HG02571 (cell line): ENCODE measurements around the gene PCSK4.
"Not testable (repeated sequence)": the region's sequence is repeated elsewhere in the genome, so short reads cannot be mapped to it uniquely, and the experiment has no call there.

Source experiments
- ATAC-seq: cut with Tn5 transposase; IDR thresholded peaks from one replicate; pipeline ENCODE4 v1.9.1; 2021; ENCODE audit warnings: mild to moderate bottlenecking, moderate library complexity; ENCODE audit not compliant: unreplicated experiment

Gene PCSK4

GRCh38 chr19:1505991-1506881, 16.1 kb upstream of the PCSK4 start:
- ATAC-seq, result no peak

- ATAC-seq, result no peak
These were observed 14.9 kb upstream of the PCSK4 start for GRCh38 chr19:1505012-1505411.

DNA sequence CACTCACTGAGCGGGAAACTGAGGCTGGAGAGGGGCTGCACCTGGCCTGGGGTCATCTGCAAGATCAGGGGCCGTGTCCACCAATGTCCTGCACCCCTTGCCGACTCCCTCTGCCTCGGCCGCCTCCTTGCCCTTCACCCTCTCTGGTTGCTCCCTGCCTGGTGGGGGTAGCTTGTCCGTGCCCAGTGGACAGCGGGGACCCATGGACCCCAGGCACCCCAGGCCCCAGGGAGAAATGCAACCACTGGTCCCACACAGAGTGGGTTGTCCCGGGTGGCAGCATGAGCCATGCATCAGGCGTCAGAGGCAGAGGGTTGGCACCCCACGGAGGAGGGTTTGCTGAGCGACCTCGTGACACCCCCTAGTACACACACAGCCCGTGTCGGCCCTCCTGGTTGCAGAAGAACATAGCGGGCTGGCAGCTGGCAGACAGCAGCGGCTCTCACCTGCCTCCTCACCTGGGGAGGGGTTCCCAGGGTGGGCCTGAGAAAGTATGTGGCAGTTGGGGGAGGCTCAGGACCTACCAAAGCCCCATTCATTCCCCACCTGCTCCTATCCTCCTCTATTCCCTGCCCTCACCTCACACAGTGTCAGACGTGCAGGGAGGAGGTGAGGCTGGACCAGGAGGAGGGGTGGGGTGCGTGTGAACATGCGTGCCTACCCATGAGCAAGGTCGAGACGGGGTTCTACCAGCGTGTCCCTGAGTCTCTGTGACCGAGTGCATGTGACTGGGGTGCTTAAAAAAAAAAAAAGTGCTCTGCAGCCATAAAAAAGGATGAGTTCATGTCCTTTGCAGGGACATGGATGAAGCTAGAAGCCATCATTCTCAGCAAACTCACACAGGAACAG, 14.0 kb upstream of the PCSK4 start:
- no peak for ATAC-seq

DNA sequence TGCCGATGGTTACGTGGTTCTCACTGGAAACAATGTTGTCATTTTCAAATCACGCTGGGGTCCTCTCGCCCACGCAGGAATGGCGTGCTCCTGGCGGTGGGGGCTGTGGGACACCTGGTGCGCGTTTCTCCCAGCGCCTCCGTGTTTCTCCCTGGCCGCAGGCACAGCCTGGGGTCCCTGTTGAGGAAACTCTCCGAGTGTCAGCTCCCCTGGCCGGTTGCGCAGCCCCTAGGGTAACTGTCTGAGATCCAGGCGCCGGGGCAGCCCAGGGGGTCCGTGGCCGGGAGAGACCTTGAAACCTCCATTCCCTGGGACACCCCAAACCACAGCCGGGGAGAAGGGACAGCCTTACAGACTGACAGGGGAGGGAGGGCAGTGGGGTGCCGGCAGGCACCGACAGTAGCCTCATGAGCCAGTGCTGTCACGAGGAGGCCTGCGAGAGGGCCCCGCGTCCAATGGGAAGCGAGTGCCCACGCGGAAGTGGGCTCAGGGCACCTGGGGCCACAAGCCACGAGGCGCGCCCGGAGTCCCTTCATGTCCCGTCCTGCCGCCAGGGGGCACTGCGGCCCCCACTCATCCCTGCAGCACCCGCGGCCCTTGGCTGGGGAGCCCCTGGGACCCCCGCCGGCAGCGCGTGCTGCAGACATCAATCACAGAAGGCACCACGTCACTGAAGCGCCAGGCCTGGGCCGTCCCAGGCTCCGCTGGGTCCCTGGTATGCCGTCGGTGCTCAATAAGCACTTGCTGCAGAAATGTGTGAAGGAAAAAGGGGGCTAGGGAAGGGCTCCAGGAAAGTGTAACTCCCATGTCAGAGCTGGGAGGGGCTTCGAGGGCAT, 13.2 kb upstream of the PCSK4 start:
- no peak for ATAC-seq

- no peak for ATAC-seq
These were observed 12.4 kb upstream of the PCSK4 start for GRCh38 chr19:1502433-1503088.

DNA sequence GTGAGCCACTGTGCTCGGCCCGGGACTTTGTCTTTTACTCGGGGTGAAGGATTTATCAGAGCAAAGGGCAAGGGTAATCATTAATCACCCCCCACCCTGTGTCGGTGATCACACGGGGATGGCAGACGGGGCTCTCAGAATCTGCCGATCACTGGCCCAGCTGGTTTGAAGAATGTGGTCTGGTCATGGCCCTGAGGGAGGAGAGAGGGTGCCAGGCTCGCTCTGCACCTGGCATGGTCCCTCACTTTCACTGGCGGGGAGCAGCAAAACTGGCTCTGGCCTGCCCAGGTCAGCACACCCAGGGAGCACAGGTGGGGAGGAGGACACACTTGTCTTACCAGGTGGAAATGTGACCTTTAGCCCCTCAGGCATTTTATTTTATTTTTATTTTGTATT, 11.0 kb upstream of the PCSK4 start:
- ATAC-seq, result no peak

DNA sequence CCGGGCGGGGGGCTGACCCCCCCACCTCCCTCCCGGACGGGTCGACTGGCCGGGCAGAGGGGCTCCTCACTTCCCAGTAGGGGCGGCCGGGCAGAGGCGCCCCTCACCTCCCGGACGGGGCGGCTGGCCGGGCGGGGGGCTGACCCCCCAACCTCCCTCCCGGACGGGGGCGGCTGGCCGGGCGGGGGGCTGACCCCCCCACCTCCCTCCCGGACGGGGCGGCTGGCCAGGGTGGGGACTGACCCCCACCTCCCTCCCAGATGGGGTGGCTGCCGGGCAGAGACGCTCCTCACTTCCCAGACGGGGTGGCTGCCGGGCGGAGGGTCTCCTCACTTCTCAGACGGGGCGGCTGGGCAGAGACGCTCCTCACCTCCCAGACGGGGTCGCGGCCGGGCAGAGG, 9.1 kb upstream of the PCSK4 start:
- ATAC-seq, result not testable (repeated sequence)

DNA sequence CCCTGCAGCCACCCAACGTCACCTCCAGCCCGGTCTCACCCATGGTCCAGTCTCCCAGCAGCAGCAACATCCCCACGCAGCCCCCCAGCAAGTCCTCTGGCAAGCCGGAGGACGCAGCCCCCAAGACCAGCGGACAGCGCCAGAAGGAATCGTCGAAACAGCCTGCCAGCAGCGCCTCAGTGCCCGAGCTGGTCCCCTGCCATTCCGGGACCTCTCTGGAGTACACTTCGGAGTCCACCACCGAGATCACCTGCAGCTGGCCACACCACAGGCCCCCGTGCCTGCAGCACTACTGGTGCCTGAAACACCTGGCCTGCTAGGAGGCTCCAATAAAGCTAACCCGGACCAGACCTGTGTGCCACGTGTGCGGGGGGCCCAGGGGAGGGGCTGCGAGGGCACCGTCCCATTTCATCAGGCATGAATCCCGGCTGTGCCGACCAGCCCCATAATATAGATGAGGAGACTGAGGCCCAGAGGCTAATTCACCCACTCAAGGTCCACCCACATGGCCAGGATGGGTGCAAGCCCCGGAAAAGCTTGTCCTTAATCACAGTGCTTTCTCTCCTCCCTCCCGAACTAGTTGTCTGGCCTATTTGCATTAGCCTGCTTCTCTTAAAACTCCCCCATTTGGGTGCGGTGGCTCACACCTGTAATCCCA, 7.6 kb upstream of the PCSK4 start:
- ATAC-seq, result no peak

GRCh38 chr19:1496714-1497577, 6.8 kb upstream of the PCSK4 start:
- no peak for ATAC-seq

- ATAC-seq, result no peak
These were observed 5.9 kb upstream of the PCSK4 start for GRCh38 chr19:1495799-1496713.

- ATAC-seq, result no peak
These were observed 5.1 kb upstream of the PCSK4 start for GRCh38 chr19:1495051-1495798.

GRCh38 chr19:1494115-1494815, 4.1 kb upstream of the PCSK4 start:
- no peak for ATAC-seq

DNA sequence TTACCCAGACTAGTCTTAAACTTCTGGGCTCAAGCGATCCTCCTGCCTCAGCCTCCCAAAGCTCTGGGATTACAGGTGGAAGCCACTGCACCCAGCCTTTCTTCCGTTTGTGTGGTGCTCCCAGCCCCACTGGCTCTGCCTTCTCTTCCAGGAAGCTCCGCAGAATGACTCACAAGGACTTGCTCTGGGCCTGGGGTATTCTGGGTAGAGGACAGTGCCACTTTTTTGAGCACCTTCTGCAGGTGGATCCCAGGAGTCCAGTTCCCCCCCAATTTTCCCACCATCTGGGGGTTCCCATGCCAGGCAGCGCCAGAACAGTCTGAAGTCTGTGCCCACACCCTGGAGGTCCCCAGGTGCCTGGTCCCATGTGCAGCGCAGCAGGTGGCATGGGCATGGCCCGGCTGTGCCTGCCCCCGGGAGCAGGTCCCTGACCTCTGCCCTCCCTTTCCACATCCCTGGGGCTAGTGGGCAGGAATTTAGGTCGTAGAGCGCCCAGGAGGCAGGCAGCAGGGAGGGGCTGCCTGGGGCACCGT, 2.4 kb upstream of the PCSK4 start:
- ATAC-seq, result no peak

DNA sequence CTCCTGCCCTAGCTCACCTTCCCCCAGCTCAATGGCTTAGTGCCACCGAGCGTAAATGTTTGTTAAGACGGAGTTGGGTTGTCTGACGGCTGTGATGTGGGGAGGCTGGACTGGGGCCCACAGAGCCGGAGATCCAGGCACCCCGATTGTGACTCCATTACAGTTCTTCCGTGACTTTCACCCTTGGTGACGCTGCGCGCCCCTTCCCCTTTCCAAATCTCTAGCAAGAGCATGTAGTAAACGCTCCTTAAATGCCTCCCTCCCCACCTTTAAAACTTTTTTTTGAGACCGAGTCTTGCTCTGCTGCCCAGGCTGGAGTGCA, 1.7 kb upstream of the PCSK4 start:
- ATAC-seq, result no peak

DNA sequence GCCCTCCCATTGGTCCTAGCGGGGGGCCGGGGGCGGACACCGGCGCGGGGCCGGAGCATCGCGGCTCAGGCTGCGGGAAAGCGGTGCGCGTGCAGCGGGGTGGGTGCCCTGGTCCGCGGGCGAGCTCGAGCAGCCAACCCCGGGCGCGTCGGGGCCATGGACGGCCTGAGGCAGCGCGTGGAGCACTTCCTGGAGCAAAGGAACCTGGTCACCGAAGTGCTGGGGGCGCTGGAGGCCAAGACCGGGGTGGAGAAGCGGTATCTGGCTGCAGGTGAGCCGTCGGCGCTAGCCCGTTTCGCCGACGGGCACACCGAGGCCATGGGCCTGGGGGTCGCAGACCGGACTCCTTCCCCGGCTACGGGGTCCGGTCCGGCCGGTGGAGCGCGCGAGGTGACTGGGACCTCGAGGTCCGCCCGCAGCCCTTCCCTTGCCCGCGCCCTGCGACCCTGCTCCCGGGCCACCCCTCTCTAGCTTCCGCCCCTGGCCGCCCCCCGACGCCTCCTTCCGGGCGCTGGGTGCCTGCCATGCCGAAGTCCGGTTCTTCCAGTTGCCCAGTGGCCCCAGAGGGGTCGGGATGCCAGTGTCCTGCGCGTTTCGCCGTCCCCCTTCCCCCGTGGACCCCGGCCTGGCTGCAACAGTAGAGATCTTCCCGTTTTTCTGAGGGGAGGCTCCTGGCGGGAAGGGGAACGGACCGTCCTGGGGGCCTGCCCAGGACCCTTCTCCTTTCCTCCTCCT, 1.1 kb upstream of the PCSK4 start, which contains the start of gene REEP6:
REEP6 (plus strand) TSS at position 68 of the 735 bp plus-strand sequence; CDS start at position 157, 89 bp downstream.
- no peak for ATAC-seq
